GM19099 (cell line): ENCODE data around the gene ZNF750.

ENCODE experiments used
- POLR2A ChIP-seq: IDR thresholded peaks from 3 replicates; pipeline ENCODE4 v1.6.1; 2011; ENCODE audit warnings: low read depth; ENCODE audit not compliant: insufficient read length; ENCODE audit errors: extremely low read depth

The ZNF750 gene

DNA sequence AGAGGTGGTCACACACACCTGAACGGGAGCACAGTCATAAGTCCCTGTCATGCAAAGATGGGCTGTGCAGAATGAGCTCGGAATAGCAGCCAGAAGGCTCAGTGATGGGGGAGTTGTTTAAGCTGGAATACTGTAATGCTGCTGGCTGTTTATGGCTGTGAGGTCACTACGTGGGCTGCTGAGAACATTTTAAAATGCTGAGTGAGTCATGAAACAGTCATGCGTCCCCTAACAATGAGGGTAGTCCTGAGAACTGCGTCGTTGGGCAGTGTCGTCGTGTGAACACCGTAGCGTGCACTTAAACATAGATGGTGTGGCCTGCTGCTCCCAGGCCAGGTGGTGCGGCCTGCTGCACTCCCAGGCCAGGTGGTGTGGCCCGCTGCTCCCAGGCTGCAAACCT, 48.3 kb downstream of the ZNF750 start:
- TF ChIP-seq POLR2A, result no peak

DNA sequence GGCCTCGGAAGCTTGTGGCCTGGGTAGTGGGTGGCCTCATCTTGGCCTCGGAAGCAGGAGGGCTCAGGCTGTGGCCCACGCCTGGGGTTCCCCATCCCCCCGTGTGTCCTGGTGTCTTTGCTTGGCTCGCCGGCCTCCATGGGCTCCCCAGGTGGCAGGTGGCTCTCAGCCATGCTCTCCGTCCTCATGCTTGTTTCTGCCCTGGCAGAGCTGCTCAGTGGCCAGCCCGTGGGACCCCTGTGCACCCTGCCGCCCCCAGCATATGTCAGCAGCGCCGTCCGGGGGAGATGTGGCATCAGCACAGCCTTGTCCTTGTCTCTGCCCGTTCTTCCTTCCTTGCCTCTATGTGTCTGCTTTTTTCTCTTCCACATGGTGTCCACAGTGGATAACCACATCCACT, 49.4 kb downstream of the ZNF750 start:
- no peak for TF ChIP-seq POLR2A

DNA sequence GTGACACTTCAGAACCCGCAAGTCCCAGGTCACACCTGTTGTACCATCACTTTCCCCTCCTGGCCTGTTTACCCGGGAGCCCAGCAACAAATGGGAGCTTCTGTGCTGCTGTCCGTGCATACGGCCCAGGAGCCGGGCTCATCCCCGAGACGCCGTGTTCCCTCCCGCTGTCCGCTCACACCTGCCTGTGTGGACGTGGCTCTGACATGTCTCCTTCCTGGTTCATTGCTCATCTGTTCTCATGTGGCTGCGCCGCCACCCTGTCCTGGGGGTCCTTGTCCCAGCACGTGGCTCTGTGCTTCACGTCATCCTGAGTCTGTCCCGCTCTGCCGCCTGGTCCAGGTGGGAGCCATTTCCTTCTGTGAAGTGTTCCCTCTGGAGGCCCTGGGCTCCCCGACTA, 50.0 kb downstream of the ZNF750 start:
- TF ChIP-seq POLR2A, result no peak

DNA sequence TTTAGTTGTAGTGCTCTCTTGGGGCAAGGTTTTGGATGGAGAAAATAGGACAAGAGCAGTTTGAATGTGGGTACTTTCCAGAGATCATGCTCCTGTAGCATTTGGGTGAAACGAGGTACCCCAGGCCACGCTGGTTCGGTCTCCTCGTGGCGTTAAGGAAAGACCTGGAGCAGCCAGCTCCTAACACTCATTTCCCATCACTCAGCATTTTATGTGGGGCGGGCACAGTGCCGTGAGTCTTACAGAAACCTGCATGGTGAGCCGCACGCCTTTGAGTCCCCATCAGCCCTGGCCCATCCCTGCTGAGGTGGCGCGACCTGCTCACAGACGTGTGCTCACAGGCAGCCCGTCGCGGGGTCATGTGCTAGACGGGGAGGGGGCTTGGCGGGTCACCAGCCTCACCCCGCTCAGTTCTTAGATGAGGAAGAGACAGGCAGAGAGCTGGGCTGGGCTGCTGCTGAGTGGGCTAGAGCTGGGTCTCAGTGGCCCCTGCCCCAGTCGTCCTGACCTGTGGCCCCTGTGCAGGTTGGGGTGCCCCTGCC, 50.7 kb downstream of the ZNF750 start:
- TF ChIP-seq POLR2A, result no peak

DNA sequence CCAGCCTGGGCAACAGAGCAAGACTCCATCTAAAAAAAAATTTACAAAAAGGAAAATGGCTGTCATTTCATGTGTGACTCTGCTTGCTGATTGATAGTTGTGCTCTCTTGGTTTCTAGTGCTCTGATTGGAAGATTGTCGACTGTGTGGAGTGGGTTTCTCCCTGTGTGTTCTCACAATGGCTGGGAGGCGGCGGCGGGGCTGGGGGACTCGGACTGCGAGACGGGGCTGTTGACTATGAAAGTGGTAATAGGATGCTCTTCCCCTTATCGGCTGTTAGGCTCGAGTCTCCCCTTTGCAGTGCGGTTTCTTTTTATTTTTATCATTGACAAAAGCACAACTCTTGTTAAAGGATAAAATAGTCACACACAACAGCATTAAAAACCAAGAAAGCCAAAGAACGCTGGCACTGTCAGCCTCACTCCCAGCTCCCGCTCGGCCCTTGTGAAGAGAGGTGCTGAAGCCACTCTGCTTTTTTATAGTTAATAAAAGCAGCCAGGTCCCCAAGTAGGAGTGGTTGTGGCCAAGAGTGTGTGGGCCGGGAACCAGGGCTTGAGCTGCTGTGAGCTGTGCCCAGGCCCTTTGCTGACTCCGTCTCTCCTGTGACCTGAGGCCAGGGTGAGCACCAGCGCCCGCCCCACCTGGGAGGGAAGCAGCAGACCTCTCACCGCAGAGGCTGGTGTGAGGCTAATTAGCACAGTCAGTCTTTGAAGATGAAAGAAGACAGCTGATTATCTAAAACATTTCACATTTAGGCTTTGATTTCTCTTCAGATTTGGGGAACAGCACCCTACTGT, 51.4 kb downstream of the ZNF750 start:
- TF ChIP-seq POLR2A, result no peak

DNA sequence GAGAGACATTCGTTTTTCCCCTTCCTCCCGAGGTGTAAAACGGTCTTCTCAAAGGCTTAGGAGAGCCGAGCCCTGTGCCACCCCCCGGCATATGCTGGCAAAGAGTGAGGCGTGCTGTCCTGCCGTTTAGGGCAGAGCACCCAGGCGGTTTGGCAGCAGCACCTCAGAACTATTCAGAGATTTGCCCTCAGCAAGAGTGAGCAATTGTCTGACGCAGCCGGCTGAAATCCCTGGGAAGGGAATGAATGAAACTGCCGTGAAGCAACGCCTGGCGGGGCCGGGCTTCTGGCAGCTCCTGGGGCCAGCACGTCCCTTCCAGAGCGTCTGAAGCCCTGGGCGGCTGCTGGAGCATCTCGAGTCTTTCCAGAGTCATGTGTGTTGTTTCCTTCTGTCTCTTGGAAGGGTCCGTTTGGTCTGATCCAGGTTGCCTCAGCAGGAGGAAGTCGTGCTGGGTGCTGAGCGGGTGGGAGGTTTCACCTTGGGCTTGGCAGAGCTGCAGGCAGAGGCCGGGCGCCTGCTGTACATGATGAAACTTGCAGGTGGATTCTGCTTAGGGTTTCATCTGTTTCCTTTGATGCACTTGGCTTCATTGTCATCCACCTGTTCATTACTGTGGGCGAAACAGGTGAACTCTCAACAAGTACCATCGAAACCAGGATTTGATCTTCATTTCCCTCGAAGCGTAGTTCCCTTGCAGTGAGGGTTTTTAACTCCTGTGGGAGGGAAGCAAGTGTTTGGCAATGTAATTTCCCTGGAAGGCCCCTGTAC, 52.6 kb downstream of the ZNF750 start:
- TF ChIP-seq POLR2A, result no peak

DNA sequence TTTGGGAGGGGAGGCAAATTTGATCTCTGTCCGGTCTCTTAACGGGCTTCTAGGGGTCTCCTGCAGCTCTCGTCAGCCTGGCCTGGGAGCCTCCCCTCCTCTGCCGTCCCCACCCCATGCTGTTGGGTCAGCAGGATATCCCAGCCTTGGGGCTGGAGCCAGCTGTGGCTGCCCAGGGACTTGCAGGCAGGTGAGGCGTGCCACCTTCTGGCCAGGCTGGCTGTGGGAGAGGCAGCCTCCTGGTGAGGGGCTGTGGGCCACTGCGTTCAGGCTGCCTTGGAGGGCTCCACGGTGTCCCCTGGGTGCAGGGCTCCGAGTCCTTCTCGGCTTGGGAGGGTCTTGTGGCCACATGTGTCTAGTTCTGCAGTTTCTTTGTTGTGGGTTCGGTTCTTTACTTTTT, 53.4 kb downstream of the ZNF750 start:
- TF ChIP-seq POLR2A, result no peak

DNA sequence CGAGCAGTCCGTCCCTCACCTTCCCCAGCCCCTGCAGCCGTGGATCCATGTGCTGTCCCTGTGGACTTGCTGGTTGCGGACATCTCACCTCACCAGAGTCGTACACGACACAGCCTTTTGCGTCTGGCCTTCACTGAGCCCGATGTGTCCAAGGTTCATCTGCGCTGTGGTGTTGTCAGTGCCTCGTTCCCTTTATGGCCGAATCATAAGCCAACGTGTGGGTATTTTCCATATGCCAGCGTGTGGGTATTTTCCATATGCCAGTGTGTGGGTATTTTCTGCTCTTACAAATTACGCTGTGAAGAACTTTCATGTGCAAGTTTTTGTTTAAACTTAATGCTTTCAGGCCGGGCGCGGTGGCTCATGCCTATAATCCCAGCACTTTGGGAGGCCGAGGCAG, 56.3 kb downstream of the ZNF750 start:
- no peak for TF ChIP-seq POLR2A

DNA sequence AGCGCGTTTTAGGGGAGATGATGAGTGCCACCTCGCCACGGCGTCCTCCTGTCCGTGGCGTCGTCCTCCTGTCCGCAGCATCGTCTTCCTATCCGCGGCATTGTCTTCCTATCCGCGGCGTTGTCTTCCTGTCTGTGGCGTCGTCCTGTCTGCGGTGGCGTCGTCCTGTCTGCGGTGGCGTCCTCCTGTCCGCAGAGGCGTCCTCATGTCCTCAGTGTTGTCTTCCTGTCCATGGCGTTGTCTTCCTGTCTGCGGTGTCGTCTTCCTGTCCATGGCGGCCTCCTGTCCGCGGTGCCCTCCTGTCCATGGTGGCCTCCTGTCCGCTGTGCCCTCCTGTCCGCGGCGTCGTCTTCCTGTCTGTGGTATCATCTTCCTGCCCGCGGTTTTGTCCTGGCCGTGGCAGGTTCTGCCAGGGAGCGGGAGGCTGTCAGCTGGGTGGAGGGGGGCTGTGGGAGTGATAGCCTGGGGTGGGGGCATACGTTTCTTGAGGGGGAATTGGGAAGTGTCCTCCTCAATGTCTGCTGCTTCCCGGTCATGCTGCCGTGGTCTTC, 57.1 kb downstream of the ZNF750 start:
- TF ChIP-seq POLR2A, result no peak

DNA sequence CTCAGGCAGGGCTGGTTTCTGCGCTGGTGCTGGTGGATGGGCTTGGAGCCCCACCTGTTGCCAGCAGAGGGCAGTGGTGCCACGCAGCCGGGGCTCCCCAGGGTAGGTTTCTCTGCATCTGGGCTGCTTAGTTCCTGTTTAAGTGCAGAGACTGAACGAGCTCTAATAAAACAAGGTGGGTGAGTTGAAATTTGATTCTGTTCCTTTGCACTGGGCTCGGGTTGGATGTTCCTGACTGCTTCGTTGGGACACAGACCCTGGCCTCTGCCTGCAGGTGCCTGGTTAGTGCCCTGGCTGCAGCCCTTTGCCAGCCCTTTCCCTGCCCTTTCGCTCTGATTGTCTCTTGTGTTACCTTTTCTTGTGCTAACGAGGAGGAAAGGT, 57.9 kb downstream of the ZNF750 start:
- no peak for TF ChIP-seq POLR2A

DNA sequence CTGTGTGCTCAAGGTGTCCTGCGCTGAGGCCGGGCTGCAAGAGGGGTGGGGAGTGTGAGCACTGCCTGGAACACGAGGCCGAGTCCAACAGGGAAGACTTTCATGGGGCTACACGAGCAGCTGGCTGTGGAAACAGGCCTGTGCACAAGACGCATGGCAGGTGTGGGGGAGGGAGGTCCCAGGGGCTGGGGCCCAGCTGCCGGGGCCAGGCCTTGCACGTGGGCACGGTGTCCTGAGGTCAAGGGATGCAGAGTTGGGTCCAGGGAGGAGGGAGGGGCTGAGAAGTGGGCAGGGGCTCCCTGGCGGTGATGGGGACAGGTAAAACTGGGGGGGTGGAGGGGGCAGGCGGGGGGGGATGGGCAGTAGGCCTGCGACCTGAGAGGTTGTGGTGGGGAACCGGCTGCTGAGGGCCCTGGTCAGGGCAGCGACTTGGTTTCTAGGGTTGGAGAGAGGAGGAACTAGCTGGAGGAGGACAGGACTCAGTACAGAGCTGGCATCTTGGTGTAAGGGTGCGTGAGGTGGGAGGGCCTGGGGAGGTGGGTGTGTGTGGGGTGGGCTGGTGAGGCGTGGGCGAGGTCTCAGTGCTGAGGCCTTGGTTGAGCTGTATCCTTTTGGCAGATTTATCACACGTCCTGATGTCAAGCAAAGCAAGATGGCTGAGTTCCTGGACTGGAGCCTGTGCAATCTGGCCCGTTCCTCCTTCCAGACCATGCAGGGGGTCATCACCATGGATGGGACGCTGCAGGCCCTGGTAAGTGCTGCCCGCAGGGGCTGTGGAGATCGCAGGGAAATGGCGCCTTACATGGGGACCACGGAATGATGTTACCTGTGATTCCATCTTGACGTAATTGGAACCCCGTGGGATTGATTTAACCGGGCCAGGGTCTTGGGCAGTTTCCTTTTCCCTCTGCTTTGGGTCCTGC, 58.6 kb downstream of the ZNF750 start:
- no peak for TF ChIP-seq POLR2A

DNA sequence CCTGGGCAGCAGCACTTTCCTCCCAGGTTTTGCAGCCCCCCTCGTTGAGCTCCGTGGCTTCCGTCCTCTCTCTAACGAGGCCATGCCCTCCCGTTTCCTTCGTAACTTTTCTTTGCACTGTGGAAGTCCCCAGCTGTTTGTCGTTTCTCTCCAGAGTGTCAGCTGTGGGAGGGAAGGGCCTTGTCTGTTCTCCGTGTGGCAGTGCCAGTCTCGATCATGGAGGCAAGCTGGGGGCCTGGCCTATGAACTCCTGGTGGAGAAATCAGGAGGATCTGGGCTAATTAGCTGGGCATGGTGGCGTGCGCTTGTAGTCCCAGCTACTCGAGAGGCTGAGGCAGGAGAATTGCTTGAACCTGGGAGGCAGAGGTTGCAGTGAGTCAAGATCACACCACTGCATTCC, 59.6 kb downstream of the ZNF750 start:
- TF ChIP-seq POLR2A, result no peak

DNA sequence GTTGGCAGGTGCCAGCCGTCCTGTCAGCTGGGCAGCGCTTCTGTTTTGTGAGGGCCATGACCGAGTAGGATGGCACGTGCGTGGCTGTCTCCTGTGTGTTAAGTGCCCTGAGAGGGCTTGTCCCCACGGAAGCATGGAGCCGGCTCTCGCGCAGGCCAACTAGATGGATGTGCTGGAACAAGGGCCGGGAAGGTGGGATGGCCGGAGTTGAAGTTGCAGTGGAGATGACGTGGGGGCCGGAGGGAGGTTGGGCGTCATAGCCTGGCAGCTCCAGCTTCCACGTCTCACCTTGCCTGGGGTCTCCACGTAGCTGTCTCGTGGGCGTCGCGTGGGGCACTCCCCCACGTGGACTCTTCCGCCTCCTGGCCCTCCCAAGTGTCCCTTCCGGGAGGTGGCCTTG, 60.3 kb downstream of the ZNF750 start:
- no peak for TF ChIP-seq POLR2A
